GM12878 (cell line): ENCODE results near the gene STX4. TPM values are rescaled to one million over a fixed set of nuclear protein-coding genes. Genes with fewer than 3 reads are reported as not detected.

Experiments used
- ATAC-seq: fragments of 200-7000 bp; cut with Tn5 transposase; 3 replicates; pipeline ENCODE4 v1.9.1; 2020; ENCODE audit warnings: mild to moderate bottlenecking, moderate library complexity
- BruUV-seq: library from RNA; stranded (reverse); fragments of 400-500 nt; replicated peaks from 2 replicates; lab custom pipeline; 2021; lab: Mats Ljungman, UMichigan
- CTCF ChIA-PET: fragments of 300-600 bp; sonication (Branson Sonifier 250); formaldehyde crosslinking; extraction: SDS; loops from one replicate; lab custom pipeline; 2021; ENCODE audit warnings: inconsistent platforms; lab: Yijun Ruan, JAX
- POLR2A ChIA-PET: fragments of 350-600 bp; formaldehyde crosslinking; extraction: SDS; loops from one replicate; lab custom pipeline; 2021; ENCODE audit warnings: inconsistent platforms; lab: Charles Lee
- RAD21 ChIA-PET: fragments of 300-600 bp; sonication (Branson Sonifier 250); formaldehyde crosslinking; loops from one replicate; lab custom pipeline; 2023; ENCODE audit warnings: antibody characterized with exemption; ENCODE audit not compliant: unreplicated experiment; lab: Charles Lee
- SMC1A ChIA-PET: fragments of 300-600 bp; sonication (Branson Sonifier 250); formaldehyde crosslinking; loops from one replicate; lab custom pipeline; 2023; ENCODE audit not compliant: unreplicated experiment, uncharacterized antibody; lab: Charles Lee
- DNase-seq: peaks from one replicate; pipeline ENCODE4 v3.0.0-alpha.2; 2011; ENCODE audit warnings: low read depth, low spot score
- FAIRE-seq: peaks from 3 replicates; lab custom pipeline; 2011; peaks lifted over from hg19 to GRCh38; lab: Jason Lieb, UNC
- H2AFZ ChIP-seq: 2 replicates; pipeline ENCODE4 v1.6.0; 2011; ENCODE audit warnings: low read depth, low read length, control low read depth; ENCODE audit not compliant: control insufficient read depth
- H3K27ac ChIP-seq: 2 replicates; pipeline ENCODE4 v1.5.1; 2011; ENCODE audit warnings: control low read depth; ENCODE audit not compliant: control insufficient read depth, insufficient read depth
- H3K27me3 ChIP-seq, 2 experiments: replicated peaks in 1 of 2; 2 replicates each; pipeline versions ENCODE4 v1.6.0 to v1.6.1; 2011; ENCODE audit warnings: low read length in 1 of 2; ENCODE audit not compliant: control insufficient read depth in 2 of 2, insufficient read depth in 2 of 2
- H3K36me3 ChIP-seq, 2 experiments: 2 replicates each; pipeline ENCODE4 v1.5.1; 2011; ENCODE audit warnings: low read length in 1 of 2; ENCODE audit not compliant: control insufficient read depth in 2 of 2, insufficient read depth in 2 of 2
- H3K4me1 ChIP-seq: 2 replicates; pipeline ENCODE4 v1.6.1; 2011; ENCODE audit warnings: mild to moderate bottlenecking, low read length, moderate library complexity, mixed read lengths; ENCODE audit not compliant: control insufficient read depth, insufficient read depth
- H3K4me2 ChIP-seq: 2 replicates; pipeline ENCODE4 v1.6.0; 2011; ENCODE audit warnings: control low read depth; ENCODE audit not compliant: control insufficient read depth, insufficient read depth
- H3K4me3 ChIP-seq: fragments of 200-600 bp; sonication (generic); 2 replicates; pipeline ENCODE4 v1.5.1; 2016
- H3K79me2 ChIP-seq: 2 replicates; pipeline ENCODE4 v1.6.0; 2011; ENCODE audit warnings: low read length; ENCODE audit not compliant: control insufficient read depth, insufficient read depth
- H3K9ac ChIP-seq: 2 replicates; pipeline ENCODE4 v1.8.0; 2011; ENCODE audit warnings: low read length, control low read depth, mixed read lengths; ENCODE audit not compliant: control insufficient read depth, insufficient read depth
- H3K9me3 ChIP-seq: replicated peaks from 3 replicates; pipeline ENCODE4 v1.5.1; 2011; ENCODE audit warnings: mild to moderate bottlenecking, low read length; ENCODE audit not compliant: control insufficient read depth, insufficient read depth
- H4K20me1 ChIP-seq: 2 replicates; pipeline ENCODE4 v1.6.0; 2011; ENCODE audit not compliant: control insufficient read depth, insufficient read depth
- ATF3 ChIP-seq: IDR thresholded peaks from 2 replicates; pipeline ENCODE4 v1.6.1; 2011; ENCODE audit warnings: low read depth, mild to moderate bottlenecking, low read length, moderate library complexity, borderline replicate concordance; ENCODE audit errors: extremely low read depth
- ATF7 ChIP-seq: fragments of 450-650 bp; IDR thresholded peaks from 2 replicates; pipeline ENCODE4 v1.6.1; 2016; ENCODE audit warnings: low read depth, mild to moderate bottlenecking
- BACH1 ChIP-seq: fragments of 450-650 bp; IDR thresholded peaks from 2 replicates; pipeline ENCODE4 v1.6.1; 2017; ENCODE audit warnings: mild to moderate bottlenecking, borderline replicate concordance
- E2F8 ChIP-seq: fragments of 450-650 bp; IDR thresholded peaks from 2 replicates; pipeline ENCODE4 v1.6.1; 2018; ENCODE audit warnings: mild to moderate bottlenecking, low read depth, moderate library complexity; ENCODE audit not compliant: partially characterized antibody
- GABPA ChIP-seq: IDR thresholded peaks from 2 replicates; pipeline ENCODE4 v1.6.1; 2014; ENCODE audit warnings: antibody characterized with exemption, low read depth, mild to moderate bottlenecking, inconsistent platforms
- NFIC ChIP-seq: IDR thresholded peaks from 2 replicates; pipeline ENCODE4 v1.6.1; 2012; ENCODE audit warnings: low read depth, mild to moderate bottlenecking, inconsistent platforms, low read length, moderate library complexity
- POLR2AphosphoS2 ChIP-seq: IDR thresholded peaks from 2 replicates; pipeline ENCODE4 v1.6.1; 2011; ENCODE audit warnings: low read depth, mild to moderate bottlenecking, low read length, improper control_type of control experiment, moderate library complexity
- REST ChIP-seq: IDR thresholded peaks from 2 replicates; pipeline ENCODE4 v1.6.1; 2012; ENCODE audit warnings: mild to moderate bottlenecking, low read depth, low read length
- TARDBP ChIP-seq: IDR thresholded peaks from 2 replicates; pipeline ENCODE4 v1.6.1; 2016; ENCODE audit warnings: borderline replicate concordance
- ZBED1 ChIP-seq: IDR thresholded peaks from 2 replicates; pipeline ENCODE4 v1.6.1; 2016; ENCODE audit warnings: borderline replicate concordance
- ZNF217 ChIP-seq: fragments of 450-650 bp; IDR thresholded peaks from 2 replicates; pipeline ENCODE4 v1.6.1; 2017; ENCODE audit warnings: antibody characterized with exemption, mild to moderate bottlenecking
- ZNF274 ChIP-seq: IDR thresholded peaks from one replicate; pipeline ENCODE4 v1.8.0; 2011; ENCODE audit not compliant: insufficient read length, insufficient read depth
- ZNF592 ChIP-seq: fragments of 450-650 bp; IDR thresholded peaks from 2 replicates; pipeline ENCODE4 v1.6.1; 2017; ENCODE audit warnings: mild to moderate bottlenecking, moderate library complexity
- WGBS: methylation state at CpG from one replicate; pipeline ENCODE4 v1.1.6; 2016; ENCODE audit warnings: low lambda C conversion rate; ENCODE audit not compliant: insufficient replicate concordance, insufficient coverage; ENCODE audit errors: missing lambda C conversion rate; 5-methylcytosine and 5-hydroxymethylcytosine counted together
- in situ Hi-C: fragments of 300-500 bp; cut with MboI; formaldehyde crosslinking; loops from 9 replicates; pipeline ENCODE4 v1.14.3; 2018; ENCODE audit warnings: mixed read lengths
- intact Hi-C: fragments of 100-400 bp; cut with micrococcal nuclease; formaldehyde crosslinking; loops from one replicate; pipeline ENCODE4 v1.14.2; 2022; ENCODE audit not compliant: unreplicated experiment
- polyA plus RNA-seq, 11 experiments: library from polyadenylated mRNA; depleted of rRNA in 4 of 11; unstranded in 6 of 11; stranded (reverse) in 5 of 11; fragments of >200 nt; fragmentation: Nextera tagmentation in 4 of 11; fragmentation: Illumina TruSeq in 1 of 11; extraction: Ambion mirVana in 4 of 11; extraction: Trizol in 1 of 11; gene quantifications; 1 replicate in 1 of 11; 2 replicates in 10 of 11; pipeline versions ENCODE4 v1.2.1 to v1.2.3, GENCODE V29; 2011 to 2016; ENCODE audit warnings: inconsistent platforms in 2 of 11, missing spikeins in 2 of 11, low read depth in 1 of 11
- total RNA-seq, 4 experiments: library from RNA; depleted of rRNA in 3 of 4; stranded (reverse); fragments of >200 nt in 3 of 4; fragmentation: Illumina TruSeq in 1 of 4; extraction: Trizol in 1 of 4; gene quantifications; 2 replicates each; pipeline versions ENCODE4 v1.2.1 to v1.2.3, GENCODE V29; 2013 to 2021

STX4 gene
- total and polyA plus RNA-seq, 10 of the 15 experiments (the other 5 are each of a cell fraction or from before 2014, with no cell fraction given) = 3.3 to 37.6 (median 22.6) TPM

GRCh38 chr16:31083081-31083480, 49.7 kb downstream of the STX4 start (continued):
- TF ChIP-seq ATF3 = no peak
- no peak for TF ChIP-seq ZNF592
- no peak for TF ChIP-seq BACH1

- intact Hi-C loops (no loop called here), in situ Hi-C loops (no loop called here)
- Histone ChIP-seq H3K9ac (no peak overlapping the region), H3K4me3 (no peak overlapping the region), H3K36me3 (peaks cover 0 to 6% of the 10 kb centered on the region in 2 experiments; a peak in 3 of 4 replicates), H3K79me2 (no peaks in the 10 kb centered on the region), H3K27me3 (no peaks in the 10 kb centered on the region), H3K4me1 (no peaks in the 10 kb centered on the region), H4K20me1 (no peaks in the 10 kb centered on the region; the same call in 1 of the 2 replicates), H3K4me2 (no peak overlapping the region), H2AFZ (no peak overlapping the region), H3K27ac (no peak overlapping the region), H3K9me3 (no peaks in the 10 kb centered on the region)
- ChIA-PET RAD21 (no interaction called here), SMC1A (no interaction called here), CTCF (interaction anchor here (1.3 kb wide), 1 partner anchor 58 kb away, joined by 3 read pairs; no protein-coding TSS in a partner anchor), POLR2A (no interaction called here)
- no peak for FAIRE-seq
- no TSS peak for BruUV-seq
- no peak for DNase-seq
- WGBS = 100% methylated on average over 2 of the region's 5 CpGs
- ATAC-seq = no peak
- no peak for TF ChIP-seq E2F8
- no peak for TF ChIP-seq ZBED1
- no peak for TF ChIP-seq POLR2AphosphoS2
- TF ChIP-seq NFIC = no peak
- TF ChIP-seq ZNF274 = no peak
- TF ChIP-seq ATF7 = no peak
- TF ChIP-seq TARDBP = no peak
- no peak for TF ChIP-seq GABPA
- no peak for TF ChIP-seq REST
- no peak for TF ChIP-seq ZNF217
Measured at GRCh38 chr16:31083556-31083955, 50.2 kb downstream of the STX4 start.
